Stimulated activated CD8-positive, alpha-beta memory T cell treated with anti-CD3 and anti-CD28 coated beads, Interleukin-15, amount 100 ng/mL, for 24 hours (primary cell): ENCODE results near the gene ARHGEF25.
"Not testable (repeated sequence)": the region's sequence is repeated elsewhere in the genome, so short reads cannot be mapped to it uniquely, and the experiment has no call there.

Experiments used
- DNase-seq: peaks from one replicate; pipeline ENCODE4 v3.0.0-alpha.2; 2020; ENCODE audit warnings: low read depth

Gene ARHGEF25

GRCh38 chr12:57636731-57637130 lies 25.5 kb downstream of the ARHGEF25 start:
- not testable (repeated sequence) for DNase-seq

DNA sequence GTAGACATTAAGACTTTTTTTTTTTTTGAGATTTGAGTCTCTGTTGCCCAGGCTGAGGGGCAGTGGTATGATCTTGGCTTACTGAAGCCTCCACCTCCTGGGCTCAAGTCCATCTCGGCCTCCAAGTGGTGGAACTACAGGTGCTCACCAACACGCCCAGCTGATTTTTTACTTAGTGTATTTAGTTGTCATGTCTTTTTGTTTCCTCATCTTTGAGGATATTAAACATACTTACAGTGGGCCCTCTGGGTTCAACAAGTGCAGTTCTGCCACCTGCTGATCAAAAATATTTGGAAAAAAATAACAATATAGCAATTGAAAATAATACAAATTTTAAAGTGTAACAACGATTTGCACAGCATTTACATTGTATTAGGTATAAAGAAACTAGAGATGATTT lies 26.1 kb downstream of the ARHGEF25 start:
- DNase-seq: no peak

DNA sequence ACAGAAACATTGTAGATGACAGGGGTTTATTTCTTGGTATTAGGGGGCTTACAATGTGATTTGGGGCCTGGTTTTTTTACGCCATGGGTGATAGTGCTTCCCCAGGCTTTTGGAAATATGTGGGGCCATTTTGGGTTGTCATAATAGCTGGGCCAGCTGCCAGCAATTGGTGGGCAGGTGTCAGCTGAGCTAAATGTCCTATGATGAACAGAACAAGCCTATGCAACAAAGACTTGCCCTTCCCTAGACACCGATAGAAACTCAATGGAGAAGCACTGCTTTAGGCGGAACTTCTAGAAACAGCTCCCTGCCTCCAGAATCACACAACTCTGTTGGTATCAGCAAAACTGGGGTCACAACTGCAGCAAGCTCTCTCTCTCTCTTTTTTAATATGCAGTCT lies 26.9 kb downstream of the ARHGEF25 start:
- no peak for DNase-seq

DNA sequence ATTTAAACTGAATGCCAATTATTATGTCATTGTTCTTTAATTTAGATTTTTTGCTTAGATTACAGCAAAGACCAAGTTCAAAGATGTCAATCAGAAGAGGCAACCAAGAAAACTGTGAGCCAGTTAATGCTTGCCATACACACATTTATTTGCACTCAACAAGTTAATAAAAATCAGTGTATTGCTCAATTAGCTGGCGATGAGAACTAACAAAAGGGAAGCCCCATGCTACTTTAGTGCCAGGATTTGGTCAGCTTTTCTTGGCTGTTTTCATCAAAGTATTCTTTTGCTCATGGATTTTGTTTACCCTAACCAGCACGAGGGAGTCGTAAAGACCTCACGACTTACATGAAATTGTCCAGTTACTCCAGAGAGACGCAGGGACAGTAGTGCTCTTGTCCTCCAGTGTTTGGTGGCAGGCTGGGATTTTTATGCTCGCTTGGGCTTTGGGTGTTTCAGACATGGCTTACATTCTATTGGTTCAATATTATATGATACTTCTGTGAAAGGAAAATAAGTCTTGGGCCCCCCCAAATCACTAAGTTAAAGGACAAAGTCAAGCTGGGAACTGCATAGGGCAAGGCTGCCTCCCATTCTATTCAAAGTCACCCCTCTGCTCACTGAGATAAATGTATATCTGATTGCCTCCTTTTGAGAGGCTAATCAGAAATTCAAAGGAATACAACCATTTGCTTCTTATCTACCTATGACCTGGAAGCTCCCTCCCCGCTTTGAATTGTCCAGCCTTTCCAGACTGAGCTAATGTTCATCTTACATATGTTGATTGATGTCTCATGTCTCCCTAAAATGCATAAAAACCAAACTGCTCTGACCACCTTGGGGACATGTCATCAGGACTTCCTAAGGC lies 29.2 kb downstream of the ARHGEF25 start:
- DNase-seq: no peak

DNA sequence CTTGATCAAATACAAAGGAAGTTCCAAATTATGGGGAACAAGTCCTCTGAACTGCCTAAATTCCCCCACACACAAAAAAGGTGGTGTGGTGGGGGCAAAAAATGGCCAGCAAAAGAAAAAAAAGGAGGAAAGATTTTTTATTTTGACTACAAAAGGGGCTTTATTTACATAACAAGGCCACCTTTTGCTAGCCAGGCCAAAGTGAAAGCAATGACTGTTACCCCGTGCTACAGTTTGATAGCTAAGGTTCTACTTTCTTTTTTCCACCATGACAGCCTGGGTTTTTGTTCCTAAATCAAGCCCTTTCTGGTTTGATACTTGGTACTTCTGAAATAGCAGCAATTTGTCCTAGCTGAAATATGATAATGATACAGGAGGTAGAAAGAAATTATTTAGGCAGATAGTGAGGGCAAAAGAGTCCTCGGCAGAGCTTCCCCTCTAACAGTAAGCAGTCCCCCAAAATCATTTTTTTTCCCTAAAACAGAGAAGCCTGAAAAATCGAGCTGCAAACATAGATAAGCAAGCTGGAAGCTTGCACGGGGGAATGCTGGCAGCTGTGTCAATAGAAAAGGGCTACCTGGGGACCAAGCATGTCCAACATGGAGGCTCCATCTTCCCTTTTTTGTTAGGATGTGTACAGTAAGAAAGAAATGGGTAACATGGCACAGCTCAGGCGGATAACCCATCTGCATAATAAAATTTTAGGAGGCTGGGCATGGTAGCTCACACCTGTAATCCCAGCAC lies 30.6 kb downstream of the ARHGEF25 start:
- no peak for DNase-seq

DNA sequence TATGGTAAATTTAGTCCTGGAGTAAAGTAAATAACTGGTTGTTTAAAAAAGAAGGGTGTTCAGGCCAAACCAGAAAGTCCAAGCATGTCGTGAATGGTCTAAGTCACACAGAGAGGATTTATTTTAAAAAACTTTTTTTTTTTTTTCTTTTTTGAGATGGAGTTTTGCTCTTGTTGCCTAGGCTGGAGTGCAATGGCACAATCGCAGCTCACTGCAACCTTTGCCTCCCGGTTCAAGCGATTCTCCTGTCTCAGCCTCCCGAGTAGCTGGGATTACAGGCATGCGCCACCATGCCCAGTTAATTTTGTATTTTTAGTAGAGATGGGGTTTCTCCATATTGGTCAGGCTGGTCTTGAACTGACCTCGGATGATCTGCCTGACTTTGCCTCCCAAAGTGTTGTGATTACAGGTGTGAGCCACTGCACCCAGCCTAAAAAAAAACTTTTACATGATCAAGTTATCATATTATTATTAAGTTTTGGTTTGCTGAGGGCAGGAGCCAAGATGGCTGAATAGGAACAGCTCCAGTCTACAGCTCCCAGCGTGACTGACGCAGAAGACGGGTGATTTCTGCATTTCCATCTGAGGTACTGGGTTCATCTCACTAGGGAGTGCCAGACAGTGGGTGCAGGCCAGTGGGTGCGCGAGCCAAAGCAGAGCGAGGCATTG lies 34.9 kb downstream of the ARHGEF25 start:
- not testable (repeated sequence) for DNase-seq

- not testable (repeated sequence) for DNase-seq
These were observed 35.4 kb downstream of the ARHGEF25 start for GRCh38 chr12:57646659-57647049.

- DNase-seq: no peak
These were observed 42.8 kb downstream of the ARHGEF25 start for GRCh38 chr12:57654042-57654441.

DNA sequence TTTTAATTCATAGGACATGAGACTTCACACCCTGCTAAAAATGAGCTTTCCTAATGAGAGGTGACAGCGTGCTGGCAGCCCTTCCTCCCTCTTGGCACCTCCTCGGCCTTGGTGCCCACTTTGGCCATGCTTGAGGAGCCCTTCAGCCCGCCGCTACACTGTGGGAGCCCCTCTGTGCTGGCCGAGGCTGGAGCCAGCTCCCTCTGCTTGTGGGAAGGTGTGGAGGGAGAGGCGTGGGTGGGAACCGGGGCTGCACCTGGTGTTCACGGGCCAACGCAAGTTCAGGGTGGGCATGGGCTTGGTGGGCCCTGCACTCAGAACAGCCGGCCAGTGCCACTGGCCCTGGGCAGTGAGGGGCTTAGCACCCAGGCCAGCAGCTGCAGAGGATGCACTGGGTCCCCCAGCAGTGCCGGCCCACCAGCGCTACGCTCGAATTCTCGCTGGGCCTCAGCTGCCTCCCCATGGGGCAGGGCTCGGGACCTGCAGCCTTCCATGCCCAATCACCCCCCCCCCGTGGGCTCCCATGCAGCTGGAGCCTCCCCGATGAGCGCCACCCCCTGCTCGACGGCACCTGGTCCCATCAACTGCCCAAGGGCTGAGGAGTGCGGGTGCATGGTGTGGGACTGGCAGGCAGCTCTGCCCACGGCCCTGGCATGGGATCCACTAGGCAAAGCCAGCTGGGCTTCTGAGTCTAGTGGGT lies 44.5 kb downstream of the ARHGEF25 start:
- DNase-seq: no peak

- not testable (repeated sequence) for DNase-seq
These were observed 45.2 kb downstream of the ARHGEF25 start for GRCh38 chr12:57656408-57656807.

- no peak for DNase-seq
These were observed 46.5 kb downstream of the ARHGEF25 start for GRCh38 chr12:57657744-57658143.

DNA sequence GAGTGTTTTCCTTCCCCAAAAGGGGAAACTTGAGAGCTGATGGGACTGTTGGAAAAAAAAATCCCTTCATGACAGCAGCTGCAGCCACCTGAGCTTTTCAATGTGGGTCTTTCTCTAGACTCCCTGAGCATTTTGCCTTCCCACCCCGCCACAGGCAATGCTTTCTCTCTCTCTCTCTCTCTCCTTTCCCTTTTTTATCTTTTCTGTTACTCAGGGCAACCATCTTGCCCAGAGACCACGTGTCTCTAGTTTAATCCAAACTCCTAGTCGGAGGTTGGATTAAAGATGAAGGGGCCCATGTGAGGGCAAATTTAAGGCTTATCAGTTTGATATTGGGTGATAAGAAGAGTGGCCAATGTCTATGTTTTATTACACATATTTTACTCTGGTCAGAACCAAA lies 47.7 kb downstream of the ARHGEF25 start:
- no peak for DNase-seq

GRCh38 chr12:57661376-57661775 lies 50.1 kb downstream of the ARHGEF25 start:
- no peak for DNase-seq

- DNase-seq: not testable (repeated sequence)
These were observed 54.0 kb downstream of the ARHGEF25 start for GRCh38 chr12:57665066-57665820.
